Gastrocnemius medialis (tissue), 4 donors: Measurements from ENCODE around the gene PACS1. TPM values are rescaled to one million over a fixed set of nuclear protein-coding genes. Genes with fewer than 3 reads are reported as not detected.

Experiments
- ATAC-seq, 2 donors: fragments of 150-250 bp; one replicate each; pipeline ENCODE4 v1.9.1; 2016
- DNase-seq, 2 donors: peaks; one replicate each; pipeline ENCODE4 v3.0.0-alpha.2; 2019
- H3K27ac ChIP-seq, 4 donors: fragments of 200-600 bp; sonication (generic); 1 replicate in 1 of 4; 2 replicates in 3 of 4; pipeline ENCODE4 v1.5.1; 2016 to 2018; ENCODE audit warnings: mild to moderate bottlenecking in 2 of 4, moderate library complexity in 1 of 4
- H3K27me3 ChIP-seq, 3 donors: fragments of 200-600 bp; sonication (generic) in 2 of 3; 1 replicate in 1 of 3; 2 replicates in 2 of 3; pipeline versions ENCODE4 v1.5.1 to v1.6.0; 2016 to 2019; ENCODE audit warnings: mild to moderate bottlenecking in 1 of 3, moderate library complexity in 1 of 3
- H3K36me3 ChIP-seq, 2 donors: fragments of 200-600 bp; sonication (generic) in 1 of 2; one replicate each; pipeline ENCODE4 v1.5.1; 2017 to 2018
- H3K4me1 ChIP-seq, 2 donors: fragments of 200-600 bp; sonication (generic) in 1 of 2; one replicate each; pipeline ENCODE4 v1.5.1; 2016 to 2017; ENCODE audit warnings: mild to moderate bottlenecking in 2 of 2
- H3K4me3 ChIP-seq, 4 donors: fragments of 200-600 bp; sonication (generic) in 3 of 4; 1 replicate in 1 of 4; 2 replicates in 3 of 4; pipeline ENCODE4 v1.5.1; 2016 to 2019; ENCODE audit warnings: mild to moderate bottlenecking in 2 of 4
- H3K9me3 ChIP-seq, 3 donors: fragments of 200-600 bp; sonication (generic) in 2 of 3; 1 replicate in 1 of 3; 2 replicates in 2 of 3; pipeline ENCODE4 v1.5.1; 2016 to 2019
- POLR2A ChIP-seq, 2 donors: fragments of 450-650 bp; IDR thresholded peaks; one replicate each; pipeline ENCODE4 v1.6.1; 2017; ENCODE audit warnings: antibody characterized with exemption in 2 of 2, mild to moderate bottlenecking in 2 of 2, moderate library complexity in 2 of 2
- in situ Hi-C, 4 donors: fragments of 200-750 bp; cut with MboI; loops; one replicate each; pipeline versions ENCODE4 v1.15.0 to v1.8.0; 2017; ENCODE audit warnings: low sequenced_read_pairs in 4 of 4
- intact Hi-C: fragments of 100-400 bp; cut with DNase I; formaldehyde crosslinking; loops from one replicate; pipeline ENCODE4 v1.15.1; 2023; ENCODE audit warnings: low total_unique reads
- total RNA-seq, 4 donors: library from RNA; depleted of rRNA; stranded (reverse); fragments of >200 nt; gene quantifications; one replicate each; pipeline versions ENCODE4 v1.1.0 to v1.2.3, GENCODE V29; 2016
- TF ChIP-seq, protein P1 (sequence below), 5 experiments: fragments of 450-650 bp in 3 of 5; fragments of 200-600 bp in 2 of 5; sonication (generic) in 2 of 5; IDR thresholded peaks in 4 of 5; conservative IDR thresholded peaks in 1 of 5; 1 replicate in 4 of 5; 2 replicates in 1 of 5; pipeline ENCODE4 v1.5.1; 2016 to 2019; ENCODE audit warnings: antibody characterized with exemption in 5 of 5, mild to moderate bottlenecking in 3 of 5, moderate library complexity in 3 of 5

The PACS1 gene
- total RNA-seq, 4 donors from 2014 or later = 6.6 to 20.4 (median 16.9) TPM

DNA sequence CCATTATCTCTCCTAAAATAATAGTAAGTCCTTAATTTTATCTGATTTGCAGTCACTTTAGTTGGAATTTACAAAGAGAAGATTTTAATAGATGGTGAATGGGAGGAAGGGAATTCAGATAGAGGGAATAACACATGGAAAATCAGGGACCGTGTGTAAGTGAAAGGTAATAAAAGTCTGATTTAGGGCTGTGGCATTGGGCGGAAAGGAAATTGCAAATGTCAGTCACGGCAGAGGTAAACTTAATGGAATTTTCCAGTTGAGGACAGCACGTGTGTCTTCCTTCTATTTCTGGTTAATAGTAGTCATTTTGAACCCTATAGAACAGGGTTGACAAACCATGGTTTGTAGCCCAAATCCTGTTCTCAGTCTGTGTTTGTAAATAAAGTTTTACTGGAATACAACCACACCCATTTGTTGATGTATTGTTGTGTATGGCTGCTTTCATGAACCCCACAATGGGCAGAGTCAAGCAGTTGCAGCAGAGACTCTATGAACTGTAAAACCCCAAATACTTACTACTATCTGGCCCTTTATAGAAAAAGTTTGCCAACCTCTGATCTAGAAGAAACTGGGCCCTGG lies 34.1 kb downstream of the PACS1 start:
- intact Hi-C loops (no loop called here), in situ Hi-C loops (no loop called here)
- DNase-seq (no peak), ATAC-seq (no peak)
- TF ChIP-seq POLR2A (IDR thresholded peaks at IDR 0.05) = no peak
- TF ChIP-seq, protein P1, sequence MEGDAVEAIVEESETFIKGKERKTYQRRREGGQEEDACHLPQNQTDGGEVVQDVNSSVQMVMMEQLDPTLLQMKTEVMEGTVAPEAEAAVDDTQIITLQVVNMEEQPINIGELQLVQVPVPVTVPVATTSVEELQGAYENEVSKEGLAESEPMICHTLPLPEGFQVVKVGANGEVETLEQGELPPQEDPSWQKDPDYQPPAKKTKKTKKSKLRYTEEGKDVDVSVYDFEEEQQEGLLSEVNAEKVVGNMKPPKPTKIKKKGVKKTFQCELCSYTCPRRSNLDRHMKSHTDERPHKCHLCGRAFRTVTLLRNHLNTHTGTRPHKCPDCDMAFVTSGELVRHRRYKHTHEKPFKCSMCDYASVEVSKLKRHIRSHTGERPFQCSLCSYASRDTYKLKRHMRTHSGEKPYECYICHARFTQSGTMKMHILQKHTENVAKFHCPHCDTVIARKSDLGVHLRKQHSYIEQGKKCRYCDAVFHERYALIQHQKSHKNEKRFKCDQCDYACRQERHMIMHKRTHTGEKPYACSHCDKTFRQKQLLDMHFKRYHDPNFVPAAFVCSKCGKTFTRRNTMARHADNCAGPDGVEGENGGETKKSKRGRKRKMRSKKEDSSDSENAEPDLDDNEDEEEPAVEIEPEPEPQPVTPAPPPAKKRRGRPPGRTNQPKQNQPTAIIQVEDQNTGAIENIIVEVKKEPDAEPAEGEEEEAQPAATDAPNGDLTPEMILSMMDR (IDR thresholded peaks at IDR 0.05 in 4 of 5, conservative IDR thresholded peaks at IDR 0.05 in 1 of 5) = no peak
- H3K4me1 ChIP-seq = peaks cover 5 to 11% of the 10 kb centered on the region in 2 donors
- H3K9me3 ChIP-seq = no peaks in the 10 kb centered on the region
- H3K4me3 ChIP-seq = no peak overlapping the region
- no peak overlapping the region for H3K27ac ChIP-seq
- H3K27me3 ChIP-seq = no peaks in the 10 kb centered on the region
- no peaks in the 10 kb centered on the region for H3K36me3 ChIP-seq

DNA sequence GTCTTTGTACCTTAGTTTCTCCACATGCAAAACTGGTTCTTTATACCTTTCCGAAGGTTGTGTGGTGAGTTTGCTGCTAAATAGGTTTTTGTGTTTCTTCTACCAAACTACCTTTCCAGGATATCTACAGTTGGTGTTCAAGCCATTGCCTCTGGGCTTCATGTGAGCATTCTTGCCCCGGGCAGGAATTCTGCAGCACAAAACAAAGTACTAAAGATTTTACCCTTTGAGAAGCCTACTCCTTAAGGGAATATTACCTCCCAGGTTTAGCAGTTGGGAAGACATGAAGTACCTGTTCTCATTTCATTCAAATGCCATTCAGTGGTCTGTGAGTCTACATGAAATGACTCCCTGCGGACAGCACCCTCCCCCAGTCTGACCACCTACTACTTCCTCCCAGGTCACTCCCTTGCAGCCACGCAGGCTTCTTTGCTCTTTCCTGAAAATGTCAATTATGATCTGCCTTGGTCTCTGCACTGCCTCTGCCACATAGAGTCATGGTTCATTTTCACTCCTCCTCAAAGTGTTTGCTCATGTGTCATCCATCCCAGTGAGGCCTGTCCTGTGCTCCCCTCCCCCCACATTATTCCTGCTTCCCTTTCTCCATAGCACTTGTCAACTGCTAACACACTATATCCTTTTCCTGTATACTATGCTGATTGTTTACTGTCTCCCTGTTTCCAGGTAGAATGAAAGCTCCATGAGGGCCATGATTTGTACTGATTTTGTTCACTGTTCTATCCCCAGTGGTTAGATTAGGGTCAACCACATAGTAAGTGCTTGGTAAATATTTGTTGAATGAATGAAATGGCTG lies 36.9 kb downstream of the PACS1 start:
- in situ Hi-C loops (no loop called here), intact Hi-C loops (no loop called here)
- Histone ChIP-seq H3K27me3 (no peaks in the 10 kb centered on the region), H3K36me3 (no peaks in the 10 kb centered on the region), H3K9me3 (no peaks in the 10 kb centered on the region), H3K4me3 (no peak overlapping the region), H3K27ac (no peak overlapping the region), H3K4me1 (peaks cover 0 to 3% of the 10 kb centered on the region in 2 donors)
- DNase-seq = no peak
- ATAC-seq = no peak
- no peak for TF ChIP-seq POLR2A (IDR thresholded peaks at IDR 0.05)
- TF ChIP-seq, protein P1 (IDR thresholded peaks at IDR 0.05 in 4 of 5, conservative IDR thresholded peaks at IDR 0.05 in 1 of 5) = no peak

DNA sequence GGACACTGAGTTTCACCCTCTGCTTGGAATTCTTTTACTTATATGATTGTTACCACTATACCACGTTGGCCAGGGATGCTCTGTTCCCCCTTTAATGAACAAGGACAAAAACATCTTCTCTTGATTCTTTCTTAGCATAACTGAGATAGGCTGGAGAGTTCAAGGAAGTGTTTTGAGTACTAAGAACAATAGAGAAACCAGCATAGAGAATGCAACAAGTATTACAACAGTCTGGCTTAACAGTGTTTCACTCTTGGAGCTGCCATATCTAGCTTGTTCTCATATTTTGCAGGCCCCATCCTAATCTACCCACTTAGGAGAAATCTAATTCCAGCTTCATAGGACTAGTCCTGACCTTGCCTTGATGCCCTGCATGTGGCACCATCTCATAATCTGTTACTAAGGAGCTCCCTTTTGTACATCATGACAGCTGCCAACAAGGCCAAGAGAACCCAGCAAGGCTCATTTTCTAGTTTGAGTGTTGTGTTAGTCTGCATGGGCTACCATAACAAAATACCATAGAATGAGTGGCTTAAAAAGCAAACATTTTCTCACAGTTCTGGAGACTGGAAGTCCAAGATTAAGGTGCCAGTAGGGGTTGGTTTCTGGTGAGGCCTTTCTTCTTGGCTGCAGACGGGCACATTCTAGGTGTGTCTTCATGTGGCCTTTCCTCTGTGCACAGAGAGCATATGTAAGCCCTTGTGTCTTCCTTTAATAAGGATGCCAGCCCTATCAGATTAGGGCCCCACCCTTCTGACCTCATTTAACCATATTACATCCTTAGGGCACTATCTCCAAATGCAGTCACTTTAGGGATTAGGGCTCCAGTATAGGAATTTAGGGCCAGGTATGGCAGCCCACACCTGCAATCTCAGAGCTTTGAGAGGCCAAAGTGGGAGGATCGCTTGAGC lies 37.8 kb downstream of the PACS1 start:
- no peak overlapping the region for H3K4me3 ChIP-seq
- no peaks in the 10 kb centered on the region for H3K9me3 ChIP-seq
- DNase-seq (no peak), ATAC-seq (no peak)
- intact Hi-C loops (no loop called here), in situ Hi-C loops (no loop called here)
- H3K27ac ChIP-seq = no peak overlapping the region
- H3K4me1 ChIP-seq = peaks cover 0 to 11% of the 10 kb centered on the region in 2 donors
- TF ChIP-seq, protein P1 (IDR thresholded peaks at IDR 0.05 in 4 of 5, conservative IDR thresholded peaks at IDR 0.05 in 1 of 5) = no peak
- no peak for TF ChIP-seq POLR2A (IDR thresholded peaks at IDR 0.05)
- no peaks in the 10 kb centered on the region for H3K36me3 ChIP-seq
- no peaks in the 10 kb centered on the region for H3K27me3 ChIP-seq

DNA sequence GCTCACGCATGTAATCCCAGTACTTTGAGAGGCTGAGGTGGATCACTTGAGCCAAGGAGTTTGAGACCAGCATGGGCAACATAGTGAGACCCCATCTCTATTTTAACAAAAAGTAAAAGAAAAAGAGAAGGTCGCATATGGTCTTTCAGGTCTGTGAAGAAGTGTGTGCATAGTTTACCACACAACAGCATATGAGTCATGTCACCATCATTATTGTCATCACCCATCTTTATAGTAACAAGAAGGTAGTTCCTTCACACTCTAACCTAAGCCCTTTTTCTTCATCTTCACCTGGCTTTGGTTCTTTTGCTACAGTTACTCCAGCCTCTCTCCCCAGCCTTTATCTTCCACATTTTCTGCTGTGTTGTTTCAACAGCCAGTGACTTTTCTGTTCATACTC lies 39.2 kb downstream of the PACS1 start:
- Histone ChIP-seq H3K27me3 (no peaks in the 10 kb centered on the region), H3K27ac (no peak overlapping the region), H3K36me3 (no peaks in the 10 kb centered on the region), H3K4me3 (no peak overlapping the region), H3K9me3 (no peaks in the 10 kb centered on the region), H3K4me1 (peaks cover 0 to 12% of the 10 kb centered on the region in 2 donors)
- no peak for ATAC-seq
- TF ChIP-seq, protein P1 (IDR thresholded peaks at IDR 0.05 in 4 of 5, conservative IDR thresholded peaks at IDR 0.05 in 1 of 5) = no peak
- no peak for TF ChIP-seq POLR2A (IDR thresholded peaks at IDR 0.05)
- intact Hi-C loops (no loop called here), in situ Hi-C loops (no loop called here)
- no peak for DNase-seq
